GM12878 (cell line): ENCODE measurements around the gene NR1I3.

Experiments
- CTCF ChIP-seq, 3 experiments: IDR thresholded peaks in 2 of 3; conservative IDR thresholded peaks in 1 of 3; 2 replicates each; pipeline ENCODE4 v1.5.1; 2011; ENCODE audit warnings: low read depth in 3 of 3, low read length in 3 of 3, mild to moderate bottlenecking in 3 of 3, control low read depth in 2 of 3, moderate library complexity in 2 of 3, inconsistent platforms in 1 of 3, mixed read lengths in 1 of 3; ENCODE audit not compliant: control insufficient read depth in 2 of 3, insufficient read depth in 1 of 3; ENCODE audit errors: extremely low read depth in 1 of 3
- EZH2 ChIP-seq: IDR thresholded peaks from 2 replicates; pipeline ENCODE4 v1.6.1; 2012; ENCODE audit warnings: low read depth, mild to moderate bottlenecking, control low read depth, inconsistent platforms, low read length, borderline replicate concordance; ENCODE audit not compliant: control insufficient read depth
- IRF3 ChIP-seq: fragments of 450-650 bp; IDR thresholded peaks from 2 replicates; pipeline ENCODE4 v1.6.1; 2014; ENCODE audit warnings: mild to moderate bottlenecking
- PAX5 ChIP-seq: IDR thresholded peaks from 2 replicates; pipeline ENCODE4 v1.6.1; 2011; ENCODE audit warnings: low read depth, low read length, borderline replicate concordance
- POLR2AphosphoS5 ChIP-seq: IDR thresholded peaks from 2 replicates; pipeline ENCODE4 v1.6.1; 2011; ENCODE audit warnings: mild to moderate bottlenecking, low read length, inconsistent platforms
- RAD51 ChIP-seq: fragments of 450-650 bp; IDR thresholded peaks from 2 replicates; pipeline ENCODE4 v1.6.1; 2016; ENCODE audit warnings: moderate library complexity, mild to moderate bottlenecking, inconsistent platforms
- RELA ChIP-seq: fragments of 450-650 bp; IDR thresholded peaks from 2 replicates; pipeline ENCODE4 v1.8.0; 2014; ENCODE audit warnings: borderline replicate concordance; ENCODE audit not compliant: partially characterized antibody
- SP1 ChIP-seq: IDR thresholded peaks from one replicate; pipeline ENCODE4 v1.6.1; 2011; ENCODE audit warnings: low read depth, low read length
- USF2 ChIP-seq: IDR thresholded peaks from 2 replicates; pipeline ENCODE4 v1.6.1; 2011; ENCODE audit warnings: low read depth, low read length, improper control_type of control experiment, borderline replicate concordance

DNA sequence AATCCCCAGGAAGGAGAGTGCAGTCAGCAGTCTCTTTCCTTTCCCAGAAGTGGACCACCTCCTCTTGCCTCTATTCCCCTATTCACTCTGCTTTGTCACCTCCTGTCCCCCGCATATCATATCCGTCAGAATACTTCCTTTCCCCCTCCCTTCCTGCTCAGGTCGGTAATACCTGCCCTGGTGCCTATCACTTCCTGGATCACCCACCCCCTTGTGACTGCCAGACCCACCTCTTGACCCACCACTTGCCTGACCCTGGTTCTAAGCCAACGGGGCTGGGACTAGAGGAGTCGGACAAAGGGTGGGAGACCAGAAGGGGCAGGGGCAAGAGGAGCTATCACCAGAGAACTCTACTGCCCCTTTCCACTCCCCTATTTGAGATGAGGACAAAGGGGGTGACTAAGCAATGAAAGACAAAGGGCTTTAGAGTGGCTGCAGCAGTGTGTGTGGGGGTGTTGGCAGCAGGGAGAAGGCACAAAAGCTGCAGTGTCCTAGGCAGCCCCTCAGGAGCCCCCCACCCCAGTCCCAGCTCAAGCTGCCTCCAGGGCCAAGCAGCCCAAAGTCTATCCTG is 37.5 kb downstream of the NR1I3 start:
- TF ChIP-seq POLR2AphosphoS5 (no peak), PAX5 (no peak), CTCF (IDR thresholded peaks at IDR 0.05 in 2 of 3, conservative IDR thresholded peaks at IDR 0.05 in 1 of 3; ENCODE audit: control insufficient read depth in 2 of 3, extremely low read depth in 1 of 3, insufficient read depth in 1 of 3, low read depth in 3 of 3, low read length in 3 of 3) (no peak), EZH2 (no peak), USF2 (no peak), RELA (no peak), RAD51 (no peak), IRF3 (no peak), SP1 (no peak)
